IMR-90 (cell line): ENCODE results near the gene ISOC2.

ENCODE experiments used
- CHD1 ChIP-seq: IDR thresholded peaks from 2 replicates; pipeline ENCODE4 v1.6.1; 2012; ENCODE audit warnings: low read depth, low read length, improper control_type of control experiment
- TF ChIP-seq, protein P1 (sequence below): conservative IDR thresholded peaks from 2 replicates; pipeline ENCODE4 v1.5.1; 2012; ENCODE audit warnings: mild to moderate bottlenecking, low read depth, low read length, improper control_type of control experiment

- TF ChIP-seq, protein P1, sequence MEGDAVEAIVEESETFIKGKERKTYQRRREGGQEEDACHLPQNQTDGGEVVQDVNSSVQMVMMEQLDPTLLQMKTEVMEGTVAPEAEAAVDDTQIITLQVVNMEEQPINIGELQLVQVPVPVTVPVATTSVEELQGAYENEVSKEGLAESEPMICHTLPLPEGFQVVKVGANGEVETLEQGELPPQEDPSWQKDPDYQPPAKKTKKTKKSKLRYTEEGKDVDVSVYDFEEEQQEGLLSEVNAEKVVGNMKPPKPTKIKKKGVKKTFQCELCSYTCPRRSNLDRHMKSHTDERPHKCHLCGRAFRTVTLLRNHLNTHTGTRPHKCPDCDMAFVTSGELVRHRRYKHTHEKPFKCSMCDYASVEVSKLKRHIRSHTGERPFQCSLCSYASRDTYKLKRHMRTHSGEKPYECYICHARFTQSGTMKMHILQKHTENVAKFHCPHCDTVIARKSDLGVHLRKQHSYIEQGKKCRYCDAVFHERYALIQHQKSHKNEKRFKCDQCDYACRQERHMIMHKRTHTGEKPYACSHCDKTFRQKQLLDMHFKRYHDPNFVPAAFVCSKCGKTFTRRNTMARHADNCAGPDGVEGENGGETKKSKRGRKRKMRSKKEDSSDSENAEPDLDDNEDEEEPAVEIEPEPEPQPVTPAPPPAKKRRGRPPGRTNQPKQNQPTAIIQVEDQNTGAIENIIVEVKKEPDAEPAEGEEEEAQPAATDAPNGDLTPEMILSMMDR = peak; percentile 95
- TF ChIP-seq CHD1 = no peak
Measured at GRCh38 chr19:55418185-55418584, 43.3 kb downstream of the ISOC2 start.
